AG10803 (cell line): Measurements from ENCODE around the gene MOB1A.

Source experiments
- DNase-seq: peaks from one replicate; pipeline ENCODE4 v3.0.0; 2010; ENCODE audit warnings: low read depth
- H3K4me3 ChIP-seq: 2 replicates; pipeline ENCODE4 v1.5.1; 2011; ENCODE audit warnings: mild to moderate bottlenecking, low read length, control low read depth
- CTCF ChIP-seq: conservative IDR thresholded peaks from 2 replicates; pipeline ENCODE4 v1.5.1; 2011; ENCODE audit warnings: mild to moderate bottlenecking, low read length, control low read depth, inconsistent platforms

Gene MOB1A

GRCh38 chr2:74205596-74205995 is 26.9 kb upstream of the MOB1A start:
- H3K4me3 ChIP-seq, result no peak overlapping the region
- DNase-seq, result no peak

GRCh38 chr2:74205113-74205512 is 26.4 kb upstream of the MOB1A start:
- H3K4me3 ChIP-seq, result no peak overlapping the region
- TF ChIP-seq CTCF, result no peak
- no peak for DNase-seq

More at GRCh38 chr2:74205596-74205995, 26.9 kb upstream of the MOB1A start:
- TF ChIP-seq CTCF, result no peak

GRCh38 chr2:74204436-74204835 is 25.8 kb upstream of the MOB1A start:
- DNase-seq, result no peak
- H3K4me3 ChIP-seq, result no peak overlapping the region
- TF ChIP-seq CTCF, result no peak

- H3K4me3 ChIP-seq, result peak overlapping the region; percentile 34
- TF ChIP-seq CTCF, result no peak
- peak; percentile 85 for DNase-seq
Measured at GRCh38 chr2:74201596-74201995, 22.9 kb upstream of the MOB1A start.

- DNase-seq, result no peak
- peak overlapping the region; percentile 34 for H3K4me3 ChIP-seq
- no peak for TF ChIP-seq CTCF
Measured at GRCh38 chr2:74201196-74201595, 22.5 kb upstream of the MOB1A start.

GRCh38 chr2:74199871-74200305 is 21.2 kb upstream of the MOB1A start:
- DNase-seq, result peak; percentile 20
- peak overlapping the region; percentile 95 for H3K4me3 ChIP-seq

More at GRCh38 chr2:74199871-74200305, 21.2 kb upstream of the MOB1A start:
- no peak for TF ChIP-seq CTCF
